Ascending aorta (tissue), 2 donors: ENCODE measurements around the gene GSDMA. TPM values are rescaled to one million over a fixed set of nuclear protein-coding genes. Genes with fewer than 3 reads are reported as not detected.
A peak's percentile ranks its signal among the peaks of the same experiment; 100 is the strongest.

Source experiments
- DNase-seq, 2 donors: peaks; one replicate each; pipeline ENCODE4 v3.0.0-alpha.2; 2019; ENCODE audit warnings: low spot score in 2 of 2
- H3K27ac ChIP-seq, 2 donors: fragments of 200-600 bp; sonication (generic); one replicate each; pipeline ENCODE4 v1.5.1; 2016 to 2017; ENCODE audit warnings: mild to moderate bottlenecking in 1 of 2
- H3K27me3 ChIP-seq: fragments of 200-600 bp; sonication (generic); one replicate; pipeline ENCODE4 v1.5.1; 2017
- H3K36me3 ChIP-seq, 2 donors: fragments of 200-600 bp; sonication (generic); one replicate each; pipeline ENCODE4 v1.5.1; 2016
- H3K4me1 ChIP-seq, 2 donors: fragments of 200-600 bp; sonication (generic); one replicate each; pipeline ENCODE4 v1.5.1; 2016 to 2017; ENCODE audit warnings: mild to moderate bottlenecking in 1 of 2
- H3K4me3 ChIP-seq, 2 donors: fragments of 200-600 bp; sonication (generic); one replicate each; pipeline ENCODE4 v1.5.1; 2016 to 2017; ENCODE audit warnings: mild to moderate bottlenecking in 1 of 2
- H3K9me3 ChIP-seq, 2 donors: fragments of 200-600 bp; sonication (generic); one replicate each; pipeline ENCODE4 v1.5.1; 2016
- CTCF ChIP-seq, 3 experiments: fragments of 200-600 bp in 2 of 3; fragments of 450-650 bp in 1 of 3; sonication (generic) in 2 of 3; IDR thresholded peaks; one replicate each; pipeline ENCODE4 v1.5.1; 2016 to 2019; ENCODE audit warnings: antibody characterized with exemption in 3 of 3, mild to moderate bottlenecking in 1 of 3, moderate library complexity in 1 of 3
- intact Hi-C: fragments of 100-400 bp; cut with DNase I; formaldehyde crosslinking; loops from one replicate; pipeline ENCODE4 v1.15.1; 2023
- total RNA-seq: library from RNA; depleted of rRNA; stranded (reverse); fragments of >200 nt; gene quantifications from one replicate; pipeline ENCODE4 v1.1.0, GENCODE V29; 2016

Gene GSDMA
- total RNA-seq, 1 donor from 2014 or later: not detected

GRCh38 chr17:39920218-39921210 is 42.3 kb upstream of the GSDMA start:
- H3K27ac ChIP-seq: no peak overlapping the region
- peak in 1 of 2 donors; percentile 55 for DNase-seq
- H3K4me1 ChIP-seq: peaks cover under 1 to 3% of the 10 kb centered on the region in 2 donors
- H3K4me3 ChIP-seq: no peak overlapping the region
- peaks cover 44 to 47% of the 10 kb centered on the region in 2 donors for H3K36me3 ChIP-seq
- H3K9me3 ChIP-seq: no peaks in the 10 kb centered on the region
- TF ChIP-seq CTCF (IDR thresholded peaks at IDR 0.05): no peak
- intact Hi-C loops: loop anchor here (10.0 kb wide), 1 partner anchor 196 kb away; no protein-coding TSS in a partner anchor
- no peaks in the 10 kb centered on the region for H3K27me3 ChIP-seq

- no peak overlapping the region for H3K4me3 ChIP-seq
- H3K9me3 ChIP-seq: no peaks in the 10 kb centered on the region
- intact Hi-C loops: loop anchor here (10.0 kb wide), 1 partner anchor 197 kb away; no protein-coding TSS in a partner anchor
- H3K4me1 ChIP-seq: peaks cover 7 to 10% of the 10 kb centered on the region in 2 donors
- TF ChIP-seq CTCF (IDR thresholded peaks at IDR 0.05): no peak
- DNase-seq: no peak
- H3K27ac ChIP-seq: no peak overlapping the region
- H3K27me3 ChIP-seq: no peaks in the 10 kb centered on the region
- H3K36me3 ChIP-seq: peaks cover 44 to 47% of the 10 kb centered on the region in 2 donors
These were observed 41.5 kb upstream of the GSDMA start for GRCh38 chr17:39921323-39921722.

DNA sequence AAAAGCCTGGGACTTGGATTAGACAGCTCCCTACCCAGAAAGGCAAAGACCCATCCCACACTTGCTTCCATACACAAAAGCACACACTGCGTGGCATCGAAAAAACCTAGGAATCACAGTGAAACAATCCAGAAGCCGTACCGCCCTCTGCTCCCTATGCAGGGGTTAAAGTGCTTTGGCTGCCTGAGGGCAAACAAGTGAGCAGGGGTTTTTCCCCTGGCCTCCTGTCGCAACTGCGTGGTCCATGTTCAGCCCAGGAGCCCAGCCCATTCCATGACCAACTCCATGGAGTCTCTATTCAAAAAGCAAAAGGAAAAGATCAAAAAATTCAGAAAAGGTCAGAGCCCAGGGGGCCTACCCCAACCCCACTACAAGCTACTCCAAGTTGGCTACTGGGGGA is 40.8 kb upstream of the GSDMA start:
- Histone ChIP-seq H3K27ac (no peak overlapping the region), H3K36me3 (peaks cover 44 to 47% of the 10 kb centered on the region in 2 donors), H3K27me3 (no peaks in the 10 kb centered on the region), H3K4me1 (peaks cover 11 to 12% of the 10 kb centered on the region in 2 donors), H3K4me3 (no peak overlapping the region), H3K9me3 (no peaks in the 10 kb centered on the region)
- intact Hi-C loops: loop anchor here (10.0 kb wide), 1 partner anchor 197 kb away; no protein-coding TSS in a partner anchor
- DNase-seq: no peak
- no peak for TF ChIP-seq CTCF (IDR thresholded peaks at IDR 0.05)

DNA sequence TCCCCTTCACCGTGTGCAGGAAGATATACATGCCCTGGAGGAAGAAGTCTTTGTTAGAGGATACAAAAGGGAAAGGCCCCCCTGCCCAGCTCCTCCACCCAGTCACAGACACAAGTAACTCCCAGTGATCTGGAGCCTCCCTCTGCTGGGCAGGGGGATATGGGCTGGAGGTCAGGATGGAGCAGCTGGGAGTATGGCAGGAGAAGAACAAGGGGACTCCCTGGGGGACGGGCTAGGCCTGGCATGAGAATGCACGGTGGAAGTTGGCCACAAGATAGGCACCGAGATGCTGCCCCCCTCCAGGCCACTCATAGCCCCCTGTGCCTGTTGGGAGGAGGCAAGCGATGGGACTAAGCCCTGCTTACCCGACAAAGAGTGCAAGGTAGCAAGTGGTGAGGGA is 39.6 kb upstream of the GSDMA start:
- no peak overlapping the region for H3K27ac ChIP-seq
- TF ChIP-seq CTCF (IDR thresholded peaks at IDR 0.05): no peak
- peaks cover 11 to 16% of the 10 kb centered on the region in 2 donors for H3K4me1 ChIP-seq
- DNase-seq: no peak
- no peak overlapping the region for H3K4me3 ChIP-seq
- no peaks in the 10 kb centered on the region for H3K9me3 ChIP-seq
- H3K36me3 ChIP-seq: peaks cover 44 to 47% of the 10 kb centered on the region in 2 donors
- intact Hi-C loops: loop anchor here (10.0 kb wide), 1 partner anchor 198 kb away; no protein-coding TSS in a partner anchor
- H3K27me3 ChIP-seq: no peaks in the 10 kb centered on the region

DNA sequence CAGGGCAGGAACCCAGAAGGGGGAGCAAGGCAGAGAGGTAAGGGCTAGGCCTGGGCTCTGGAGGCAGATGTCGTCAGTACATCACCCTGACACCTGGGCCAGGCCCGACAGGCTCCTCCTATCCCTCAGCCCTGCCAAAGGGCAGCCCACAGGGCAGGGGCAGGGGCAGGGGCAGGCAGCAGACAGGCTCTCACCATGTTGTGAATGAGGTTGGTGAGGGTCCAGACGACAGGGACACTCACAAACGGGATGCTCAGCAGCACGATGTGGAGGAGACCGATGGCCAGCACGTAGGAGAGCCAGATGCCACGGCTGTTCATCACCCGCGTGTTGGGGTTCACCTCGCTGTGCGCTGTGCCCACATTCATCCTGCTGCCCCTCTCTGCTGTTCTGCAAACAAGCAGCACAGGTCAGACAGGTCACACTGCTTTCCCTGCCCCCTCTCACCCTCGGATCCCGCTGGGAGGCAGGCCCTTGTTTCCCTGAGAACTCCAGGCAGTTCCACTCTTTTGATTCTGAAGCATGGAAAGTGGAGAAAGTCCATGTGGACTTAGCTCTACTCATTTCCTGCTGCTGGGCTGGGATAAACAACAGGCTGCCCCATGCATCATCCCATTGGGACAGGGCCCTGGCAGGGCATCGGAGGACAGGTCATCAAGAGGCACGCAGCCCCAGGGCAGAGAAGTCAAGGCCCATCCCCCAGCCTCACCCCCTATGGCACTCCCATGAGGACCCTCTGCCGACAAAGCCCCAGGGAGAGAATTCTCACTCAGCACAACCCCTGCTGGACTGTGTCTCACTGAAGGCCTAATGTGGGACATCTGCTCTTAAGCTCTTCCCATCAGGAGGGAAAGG is 38.7 kb upstream of the GSDMA start:
- H3K27ac ChIP-seq: no peak overlapping the region
- no peaks in the 10 kb centered on the region for H3K9me3 ChIP-seq
- no peak for DNase-seq
- H3K4me3 ChIP-seq: no peak overlapping the region
- H3K36me3 ChIP-seq: peaks cover 42 to 45% of the 10 kb centered on the region in 2 donors
- no peaks in the 10 kb centered on the region for H3K27me3 ChIP-seq
- H3K4me1 ChIP-seq: peaks cover 14 to 24% of the 10 kb centered on the region in 2 donors
- intact Hi-C loops: loop anchor here (10.0 kb wide), 1 partner anchor 199 kb away; no protein-coding TSS in a partner anchor
- no peak for TF ChIP-seq CTCF (IDR thresholded peaks at IDR 0.05)
